ENCODE data around the gene CCDC86.
"Not testable (repeated sequence)": the region's sequence is repeated elsewhere in the genome, so short reads cannot be mapped to it uniquely, and the experiment has no call there.

The CCDC86 gene

DNA sequence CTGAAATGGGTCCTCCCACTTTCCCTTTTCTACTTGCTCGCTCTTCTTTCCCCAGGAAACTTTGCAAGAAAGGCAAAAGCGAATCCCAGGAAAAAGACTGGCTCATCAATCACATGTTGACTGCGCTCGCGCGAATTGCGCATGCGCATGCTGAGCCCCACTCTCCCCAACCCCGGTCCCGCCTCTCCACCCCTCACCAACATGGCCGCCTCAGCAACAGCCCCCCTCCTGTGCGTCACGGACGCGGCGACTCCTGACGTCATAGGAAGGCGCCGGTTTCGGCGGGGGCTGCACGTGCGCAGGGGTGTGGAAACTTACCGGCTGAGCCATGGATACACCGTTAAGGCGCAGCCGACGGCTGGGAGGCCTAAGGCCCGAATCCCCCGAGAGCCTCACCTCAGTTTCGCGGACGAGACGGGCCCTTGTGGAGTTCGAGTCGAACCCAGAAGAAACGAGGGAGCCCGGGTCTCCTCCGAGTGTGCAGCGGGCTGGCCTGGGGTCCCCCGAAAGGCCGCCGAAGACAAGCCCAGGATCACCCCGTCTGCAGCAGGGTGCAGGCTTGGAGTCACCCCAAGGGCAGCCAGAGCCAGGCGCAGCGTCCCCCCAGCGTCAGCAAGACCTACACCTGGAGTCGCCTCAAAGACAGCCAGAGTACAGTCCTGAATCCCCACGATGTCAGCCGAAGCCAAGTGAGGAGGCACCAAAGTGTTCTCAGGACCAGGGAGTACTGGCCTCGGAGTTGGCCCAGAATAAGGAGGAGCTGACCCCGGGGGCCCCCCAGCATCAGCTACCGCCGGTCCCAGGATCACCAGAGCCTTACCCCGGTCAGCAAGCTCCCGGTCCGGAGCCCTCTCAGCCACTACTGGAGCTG, at the start of gene CCDC86:
CCDC86 (plus strand) TSS at position 317 of the 871 bp plus-strand sequence; CDS start at position 329, 12 bp downstream.
- DNase-seq, result peak; percentile 97

- no peak for DNase-seq
These were observed 49.4 kb upstream of the CCDC86 start for GRCh38 chr11:60792521-60792920.

DNA sequence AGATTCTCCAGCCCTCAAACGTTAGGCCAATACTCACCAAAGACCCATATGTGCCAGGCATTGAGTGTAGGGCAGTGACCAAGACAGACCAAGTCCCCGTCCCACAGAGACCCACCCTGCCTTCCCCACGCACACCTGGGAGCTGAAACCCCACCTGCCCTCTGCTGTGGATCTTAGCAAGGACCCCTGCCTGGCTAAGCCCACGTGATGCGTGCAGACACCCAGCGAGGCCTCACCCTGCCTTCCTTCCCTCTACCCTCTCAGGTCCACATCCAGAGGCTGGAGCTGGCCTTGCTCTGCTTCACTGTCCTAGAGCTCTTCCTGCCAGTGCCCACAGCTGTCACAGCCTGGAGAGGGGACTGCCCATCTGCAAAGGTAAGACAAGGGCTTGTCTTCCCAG, 46.6 kb upstream of the CCDC86 start:
- DNase-seq, result no peak

DNA sequence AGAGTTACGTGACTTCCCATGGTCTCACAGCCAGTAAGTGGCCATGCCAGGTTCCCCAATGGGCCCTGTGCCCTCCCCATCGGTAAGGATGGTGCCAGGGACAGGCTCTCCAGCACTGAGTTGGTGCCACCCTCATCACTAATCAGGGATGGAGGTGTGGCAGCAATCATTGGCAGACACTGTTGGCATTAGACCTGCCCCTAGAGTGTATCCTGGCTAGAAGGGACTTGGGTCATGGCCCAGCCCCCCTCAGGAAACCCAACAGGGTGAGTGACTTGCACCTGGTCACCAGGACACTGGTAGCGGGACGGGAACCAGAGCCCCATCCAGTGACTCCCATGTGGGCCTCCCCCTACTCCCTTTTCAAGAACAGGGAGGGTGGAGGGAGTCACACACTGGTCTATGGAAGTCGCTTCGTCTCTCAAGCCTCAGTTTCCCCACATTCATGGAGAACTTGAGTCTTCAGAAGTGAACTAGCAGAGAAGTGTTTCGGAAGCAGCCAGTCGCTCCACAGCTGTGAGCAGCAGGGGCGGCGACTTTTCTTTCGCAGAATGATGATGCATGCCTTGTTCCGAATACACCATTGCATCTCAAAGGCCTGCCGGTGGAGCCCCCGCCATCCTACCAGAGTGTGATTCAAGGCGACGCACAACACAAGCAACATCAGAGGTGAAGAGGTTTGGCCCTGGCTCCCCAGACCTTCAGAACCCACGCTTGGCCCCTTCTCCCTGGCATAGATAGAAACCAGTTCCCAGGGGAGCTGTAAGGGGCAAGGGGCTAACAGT, 43.9 kb upstream of the CCDC86 start:
- no peak for DNase-seq

GRCh38 chr11:60798631-60799030, 43.3 kb upstream of the CCDC86 start:
- no peak for DNase-seq

DNA sequence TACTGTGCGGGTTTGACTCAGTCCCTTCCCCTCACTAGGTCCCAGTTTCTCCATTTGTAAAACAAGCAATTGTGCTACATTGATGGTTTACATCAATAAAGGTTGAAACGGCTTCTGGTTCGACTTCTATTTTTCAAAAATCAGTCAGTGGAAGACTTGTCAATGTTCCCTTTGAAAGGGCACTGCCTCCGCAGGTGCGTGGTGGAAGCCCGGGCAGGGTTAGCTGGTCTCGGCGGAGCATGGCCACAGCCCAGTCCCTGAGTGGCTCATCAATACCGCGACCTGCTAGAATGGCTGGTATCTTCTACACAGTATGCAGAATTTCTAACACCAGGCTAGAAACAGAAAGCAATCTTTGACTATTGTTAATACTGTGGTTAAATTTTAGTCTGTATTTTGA, 40.7 kb upstream of the CCDC86 start:
- DNase-seq, result no peak

DNA sequence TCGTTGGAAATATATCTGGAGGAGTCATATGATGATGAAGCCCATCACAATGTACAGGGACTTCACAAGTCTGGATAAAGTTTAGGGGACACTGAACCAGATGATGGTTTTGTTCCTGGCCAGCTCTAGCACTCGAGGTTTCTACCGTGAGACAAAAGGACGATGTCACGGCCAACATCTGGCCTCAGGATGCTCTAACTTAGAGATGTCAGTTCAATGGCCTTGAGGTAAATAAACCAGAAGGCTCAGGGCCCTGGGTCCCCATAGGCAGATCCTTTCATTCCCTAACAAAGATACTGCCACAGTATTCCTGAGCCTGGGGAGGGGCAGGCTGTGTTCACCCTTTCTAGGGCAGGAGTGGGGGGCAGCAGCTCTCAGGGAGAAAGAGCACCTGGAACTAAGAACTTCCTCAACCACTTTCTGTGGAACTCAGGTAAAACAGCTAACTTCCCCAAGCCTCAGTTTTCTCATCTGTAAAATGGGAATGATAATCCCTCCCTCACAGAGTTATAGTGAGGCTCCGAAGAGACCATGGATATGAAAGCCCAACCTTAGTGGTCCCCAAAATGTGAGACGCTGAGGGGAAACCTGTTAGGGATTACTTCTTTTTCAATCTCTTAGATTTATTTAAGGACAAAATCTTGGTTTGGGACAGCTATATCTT, 38.5 kb upstream of the CCDC86 start:
- no peak for DNase-seq

DNA sequence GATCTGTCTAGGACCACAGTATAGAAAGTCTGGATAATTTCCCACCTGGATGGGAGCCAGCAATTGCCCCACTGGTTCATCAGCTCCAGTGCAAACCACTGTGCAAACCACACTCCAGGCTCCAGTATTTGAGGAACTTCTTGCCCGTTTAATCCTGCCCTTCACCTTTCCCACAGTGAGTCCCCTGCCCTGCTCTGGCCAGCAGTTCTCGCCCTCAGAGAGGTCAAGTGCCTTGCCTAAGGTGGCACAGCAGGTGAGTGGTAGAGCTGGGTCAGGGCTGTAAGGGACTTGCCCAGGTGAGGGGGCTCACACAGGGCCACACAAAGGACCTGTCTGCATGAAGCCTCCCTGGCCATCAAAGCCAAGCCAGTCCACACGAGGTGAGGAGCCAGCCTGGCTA, 32.7 kb upstream of the CCDC86 start:
- no peak for DNase-seq

- no peak for DNase-seq
These were observed 32.2 kb upstream of the CCDC86 start for GRCh38 chr11:60809691-60810090.

DNA sequence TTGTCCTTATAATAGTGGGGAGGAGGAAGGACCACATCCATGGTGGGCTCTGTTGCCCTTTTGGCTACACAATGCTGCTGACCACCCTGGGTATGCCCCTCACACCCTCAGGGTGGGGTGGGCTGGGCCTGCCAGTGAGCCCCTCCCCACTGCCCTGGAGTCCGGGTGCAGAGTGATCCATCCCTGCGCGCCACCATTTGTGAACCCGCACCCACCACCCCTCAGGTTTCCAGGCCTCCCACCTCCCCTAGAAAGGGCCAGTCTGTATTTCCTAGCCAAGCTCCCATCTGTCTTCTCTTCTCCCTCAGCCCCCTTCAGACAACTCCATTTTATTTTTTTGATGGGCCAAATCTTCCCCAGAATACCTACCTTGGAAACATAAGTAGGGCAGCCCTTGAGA, 31.8 kb upstream of the CCDC86 start:
- no peak for DNase-seq

DNA sequence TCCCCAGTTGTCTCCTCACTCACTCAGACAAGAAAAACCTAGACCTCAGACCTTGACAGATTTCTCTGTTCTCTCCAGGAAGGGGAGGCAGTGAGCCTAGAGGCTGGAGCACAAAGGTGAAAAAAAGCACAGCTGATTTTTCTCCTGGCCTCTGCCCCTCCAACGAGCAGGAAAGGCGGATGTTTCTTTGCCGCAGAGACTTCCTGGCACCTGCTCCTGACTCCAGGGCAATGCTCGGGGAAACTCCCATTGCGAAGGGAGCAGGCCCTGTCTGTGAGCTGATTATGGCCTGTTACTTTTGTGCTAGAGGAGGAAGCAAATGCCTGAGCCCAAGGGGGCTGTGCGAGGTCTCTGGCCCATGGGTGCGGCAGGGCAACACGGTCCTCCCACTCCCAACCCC, 31.3 kb upstream of the CCDC86 start:
- no peak for DNase-seq

DNA sequence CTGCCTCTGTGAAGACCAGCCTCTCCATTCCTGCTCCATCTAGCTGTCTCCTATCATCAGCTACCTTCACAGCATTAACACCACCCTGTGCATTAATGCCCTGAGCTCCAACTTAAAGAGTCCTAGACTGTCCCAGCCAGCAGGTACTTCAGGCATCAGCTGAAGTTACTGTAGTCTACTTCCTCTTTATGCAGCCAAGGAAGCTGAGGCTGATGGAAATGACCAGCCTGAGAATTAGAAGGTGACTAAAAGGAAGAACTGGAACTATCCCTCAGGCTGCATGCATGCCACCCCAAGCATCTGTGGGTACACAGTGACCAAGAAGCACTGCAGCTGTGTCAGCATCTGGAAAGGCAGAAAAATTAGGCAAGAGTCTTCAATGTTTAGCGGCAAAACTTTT, 28.6 kb upstream of the CCDC86 start:
- DNase-seq, result no peak

DNA sequence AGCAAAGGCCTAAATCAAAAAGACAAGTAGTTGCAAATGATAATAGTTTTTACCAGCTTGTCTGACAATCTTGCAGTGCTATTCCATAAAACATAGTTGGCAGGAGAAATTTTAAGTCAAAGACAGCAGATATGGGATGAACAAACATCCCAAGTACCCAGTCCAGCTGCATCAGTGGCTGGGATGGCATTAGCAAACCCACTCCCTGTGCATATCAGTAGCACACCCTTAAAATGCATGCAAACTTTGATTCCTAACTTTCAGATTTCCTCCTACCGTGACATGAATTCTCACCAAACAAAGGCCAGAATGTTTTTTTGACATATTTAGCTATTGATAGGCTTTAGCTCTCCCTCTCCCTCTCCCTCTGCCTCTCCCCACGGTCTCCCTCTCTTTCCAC, 27.8 kb upstream of the CCDC86 start:
- DNase-seq, result no peak

DNA sequence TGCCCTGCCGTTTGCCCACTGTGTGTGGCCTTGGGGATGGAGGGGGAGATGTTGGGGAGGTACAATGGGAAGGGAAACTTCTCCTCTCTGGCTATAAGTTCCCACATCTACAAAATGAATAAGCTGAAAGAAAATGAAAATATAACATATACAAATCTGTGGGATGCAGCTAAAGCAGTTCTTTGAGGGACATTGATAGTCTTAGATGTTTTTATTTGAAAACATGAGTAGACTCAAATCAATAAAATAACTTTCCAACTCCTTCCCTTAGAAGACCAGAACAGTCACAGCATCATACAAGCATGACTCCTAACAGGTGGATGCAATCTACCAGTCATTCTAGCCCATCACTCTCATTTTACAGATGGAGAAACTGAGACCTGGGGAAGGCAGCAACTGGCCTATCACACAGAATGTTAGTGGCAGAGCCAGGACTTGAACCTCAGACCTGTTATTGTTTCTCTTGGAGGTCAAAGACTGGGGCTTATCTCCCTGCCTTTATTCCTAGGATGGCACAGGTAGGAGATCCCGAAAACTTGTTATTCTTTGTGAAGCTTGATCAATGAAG, 25.2 kb upstream of the CCDC86 start:
- DNase-seq, result no peak

- no peak for DNase-seq
These were observed 23.9 kb upstream of the CCDC86 start for GRCh38 chr11:60818057-60818456.

DNA sequence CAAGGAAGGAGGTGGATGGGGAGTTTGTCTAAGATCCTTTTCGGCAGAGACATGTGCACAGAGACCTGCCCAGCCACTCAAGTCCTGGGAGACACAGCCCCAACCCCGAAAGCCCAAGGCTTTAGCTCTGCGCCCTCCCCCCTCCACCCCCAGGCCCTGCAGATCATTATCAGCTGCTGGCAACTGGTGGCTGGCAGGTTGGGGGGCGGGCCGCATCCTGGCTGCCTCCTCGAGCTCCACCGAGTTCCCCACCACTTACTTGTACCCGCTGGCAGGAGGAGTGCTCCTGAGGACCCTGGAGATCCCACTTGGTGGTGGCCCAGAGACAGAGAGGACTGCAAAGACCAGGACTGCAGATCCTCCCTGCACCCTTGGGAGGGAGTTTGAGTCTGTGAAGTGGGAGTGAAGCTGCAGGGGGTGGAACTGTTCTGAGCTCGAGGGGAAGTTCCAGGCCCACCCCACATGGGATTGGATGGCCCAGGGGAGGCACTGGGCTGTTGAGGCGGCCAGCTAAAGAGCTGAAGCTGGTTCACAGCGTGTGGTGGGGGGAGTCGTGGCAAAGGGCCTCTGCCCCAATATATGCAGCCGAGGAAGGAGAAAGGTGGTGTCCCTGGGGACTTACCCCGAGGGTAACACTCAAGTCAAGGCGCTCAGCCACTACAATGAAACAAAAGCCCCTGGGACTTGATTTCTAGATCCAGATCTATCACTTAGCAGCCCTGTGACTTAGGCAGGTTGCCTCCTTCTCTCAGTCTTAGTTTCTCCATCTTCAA, 19.9 kb upstream of the CCDC86 start:
- no peak for DNase-seq

- DNase-seq, result not testable (repeated sequence)
These were observed 18.1 kb upstream of the CCDC86 start for GRCh38 chr11:60823745-60824306.

GRCh38 chr11:60825118-60825517, 16.8 kb upstream of the CCDC86 start:
- no peak for DNase-seq

GRCh38 chr11:60825790-60826189, 16.1 kb upstream of the CCDC86 start:
- no peak for DNase-seq

GRCh38 chr11:60830478-60831142, 11.3 kb upstream of the CCDC86 start:
- DNase-seq, result no peak

DNA sequence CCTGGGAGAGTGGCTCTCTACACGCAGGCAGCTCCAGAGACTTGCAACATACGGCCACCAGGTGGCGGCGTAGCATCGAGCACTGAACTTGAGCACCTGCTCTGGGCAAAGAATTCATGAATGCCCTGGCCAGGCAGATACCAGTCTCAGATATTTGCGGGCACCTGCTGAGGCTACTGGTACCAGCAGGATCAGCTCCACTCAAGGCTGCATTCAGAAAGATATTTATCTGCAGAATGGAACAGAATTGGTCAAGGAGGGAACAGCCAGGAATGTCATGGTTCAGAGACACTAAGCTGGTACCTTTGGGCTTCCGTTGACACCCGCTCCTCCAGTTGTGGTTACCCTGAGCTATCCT, 10.8 kb upstream of the CCDC86 start:
- peak; percentile 77 for DNase-seq

Data from CD4-positive, alpha-beta T cell treated with Interleukin-15 for 1 hour (primary cell).